ENCODE data around the gene SEMA6B. TPM values are rescaled to one million over a fixed set of nuclear protein-coding genes. Genes with fewer than 3 reads are reported as not detected.
A peak's percentile ranks its signal among the peaks of the same experiment; 100 is the strongest.

SEMA6B gene
- total and polyA plus RNA-seq, 2 experiments from 2014 or later: 10.5 to 130 TPM

- Histone ChIP-seq H3K9me3 (ENCODE audit: low read depth) (no peaks in the 10 kb centered on the region), H3K4me1 (ENCODE audit: low read depth) (no peaks in the 10 kb centered on the region), H3K27me3 (no peaks in the 10 kb centered on the region), H3K27ac (no peak overlapping the region), H3K4me3 (no peak overlapping the region), H3K36me3 (peaks cover 33% of the 10 kb centered on the region)
- no peak for TF ChIP-seq CTCF (IDR thresholded peaks at IDR 0.05; ENCODE audit: low read depth, low read length)
- DNase-seq (ENCODE audit: low read depth in 1 of 2, low spot score in 1 of 2): peak; percentile 28 to 42
Observed at GRCh38 chr19:4556597-4557127, 2.8 kb downstream of the SEMA6B start.

- no peak for TF ChIP-seq CTCF (IDR thresholded peaks at IDR 0.05; ENCODE audit: low read depth, low read length)
- Histone ChIP-seq H3K27me3 (no peaks in the 10 kb centered on the region), H3K4me3 (no peak overlapping the region), H3K4me1 (ENCODE audit: low read depth) (no peaks in the 10 kb centered on the region), H3K9me3 (ENCODE audit: low read depth) (no peaks in the 10 kb centered on the region), H3K27ac (no peak overlapping the region), H3K36me3 (peaks cover 33% of the 10 kb centered on the region)
- no peak for DNase-seq (ENCODE audit: low read depth in 1 of 2, low spot score in 1 of 2)
Observed at GRCh38 chr19:4555657-4556561, 3.6 kb downstream of the SEMA6B start.

DNA sequence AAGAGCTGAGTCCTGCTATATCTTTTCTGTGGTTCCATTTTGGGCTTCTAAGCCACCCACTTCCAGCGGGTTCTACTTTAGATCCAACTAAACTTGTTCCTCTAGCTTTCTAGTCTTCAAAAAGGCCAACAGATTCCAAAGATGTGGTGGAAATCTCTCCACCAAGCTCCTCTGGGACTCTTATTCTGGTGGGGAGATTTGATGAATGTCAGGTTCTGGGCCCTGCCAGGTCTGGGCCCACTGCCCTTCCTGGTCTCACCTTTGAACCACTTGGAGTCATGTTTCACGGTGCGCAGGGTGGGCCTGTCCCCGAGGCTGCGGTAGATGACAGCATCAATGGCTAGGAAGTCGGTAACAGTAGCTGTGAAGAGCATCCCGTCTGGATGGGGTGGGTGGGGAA lies 4.8 kb downstream of the SEMA6B start:
- Histone ChIP-seq H3K36me3 (peaks cover 42% of the 10 kb centered on the region), H3K4me3 (no peak overlapping the region), H3K27me3 (no peaks in the 10 kb centered on the region), H3K27ac (no peak overlapping the region), H3K4me1 (ENCODE audit: low read depth) (no peaks in the 10 kb centered on the region), H3K9me3 (ENCODE audit: low read depth) (no peaks in the 10 kb centered on the region)
- TF ChIP-seq CTCF (IDR thresholded peaks at IDR 0.05; ENCODE audit: low read depth, low read length): no peak
- no peak for DNase-seq (ENCODE audit: low read depth in 1 of 2, low spot score in 1 of 2)

DNA sequence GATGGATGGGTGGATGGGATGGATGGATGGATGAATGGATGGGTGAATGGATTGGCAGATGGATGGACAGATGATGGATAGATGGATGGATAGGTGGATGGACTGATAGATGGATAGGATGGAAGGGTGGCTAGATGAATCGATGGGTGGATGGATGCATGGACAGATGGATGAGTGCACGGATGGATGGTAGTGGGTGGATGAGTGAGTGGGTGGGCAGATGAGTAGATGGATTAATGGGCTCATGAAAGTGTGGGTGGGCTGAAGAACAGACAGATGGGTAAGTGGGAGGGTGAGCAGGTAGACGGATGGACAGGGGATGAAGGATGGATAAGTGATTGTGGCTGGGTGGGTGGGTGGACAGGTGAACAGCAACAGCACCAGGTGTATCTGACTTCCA lies 5.7 kb downstream of the SEMA6B start:
- no peak for DNase-seq (ENCODE audit: low read depth in 1 of 2, low spot score in 1 of 2)
- TF ChIP-seq CTCF (IDR thresholded peaks at IDR 0.05; ENCODE audit: low read depth, low read length): no peak
- Histone ChIP-seq H3K27ac (no peak overlapping the region), H3K4me1 (ENCODE audit: low read depth) (no peaks in the 10 kb centered on the region), H3K27me3 (no peaks in the 10 kb centered on the region), H3K36me3 (peaks cover 42% of the 10 kb centered on the region), H3K4me3 (no peak overlapping the region), H3K9me3 (ENCODE audit: low read depth) (no peaks in the 10 kb centered on the region)

DNA sequence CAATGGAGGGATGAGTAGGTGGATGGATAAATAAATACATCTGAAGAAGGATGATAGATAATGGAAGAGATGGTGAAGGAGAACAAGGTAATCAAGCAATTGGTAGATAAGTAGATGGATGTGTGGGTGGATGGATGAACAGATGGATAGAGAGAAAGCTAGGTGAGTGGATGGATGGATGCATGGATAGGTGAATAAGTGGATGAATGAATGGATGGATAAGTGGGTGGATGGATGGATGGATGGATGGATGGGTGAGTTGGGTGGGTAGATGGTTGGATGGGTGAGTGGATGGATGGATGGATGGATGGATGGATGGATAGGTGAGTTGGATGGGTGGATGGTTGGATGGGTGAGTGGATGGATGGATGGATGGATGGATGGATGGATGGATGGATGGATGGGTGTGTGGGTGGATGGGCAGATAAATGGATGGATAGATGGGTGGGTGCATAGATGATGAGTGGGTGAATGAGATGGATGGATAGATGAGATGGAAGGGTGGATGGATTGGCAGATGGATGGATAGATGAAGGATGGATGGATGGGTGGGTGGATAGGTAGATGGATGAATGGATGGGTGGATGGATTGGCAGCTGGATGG lies 6.3 kb downstream of the SEMA6B start:
- Histone ChIP-seq H3K27me3 (no peaks in the 10 kb centered on the region), H3K9me3 (ENCODE audit: low read depth) (no peaks in the 10 kb centered on the region), H3K36me3 (peaks cover 46% of the 10 kb centered on the region), H3K27ac (no peak overlapping the region), H3K4me1 (ENCODE audit: low read depth) (no peaks in the 10 kb centered on the region), H3K4me3 (no peak overlapping the region)
- DNase-seq (ENCODE audit: low read depth in 1 of 2, low spot score in 1 of 2): no peak
- TF ChIP-seq CTCF (IDR thresholded peaks at IDR 0.05; ENCODE audit: low read depth, low read length): no peak
